Neural progenitor cell (in vitro differentiated cells): ENCODE results near the gene KCNT1.

Experiments used
- CTCF ChIP-seq: fragments of 200-600 bp; sonication (generic); IDR thresholded peaks from 2 replicates; pipeline ENCODE4 v1.5.1; 2017; ENCODE audit warnings: antibody characterized with exemption, mild to moderate bottlenecking
- EZH2 ChIP-seq: fragments of 200-600 bp; sonication (generic); IDR thresholded peaks from 2 replicates; pipeline ENCODE4 v1.6.1; 2017; ENCODE audit warnings: antibody characterized with exemption, mild to moderate bottlenecking, moderate library complexity
- EZH2phosphoT487 ChIP-seq: fragments of 200-600 bp; sonication (generic); IDR thresholded peaks from 2 replicates; pipeline ENCODE4 v1.6.1; 2017; ENCODE audit warnings: antibody characterized with exemption

GRCh38 chr9:135815413-135815812 lies 113.4 kb downstream of the KCNT1 start:
- TF ChIP-seq CTCF (no peak), EZH2 (no peak), EZH2phosphoT487 (no peak)
